Measurements from ENCODE around the gene RNF166. TPM values are rescaled to one million over a fixed set of nuclear protein-coding genes. Genes with fewer than 3 reads are reported as not detected.

Gene RNF166
- polyA plus RNA-seq, 4 donors, result 9.2 to 15.1 (median 12.1) TPM

GRCh38 chr16:88695218-88695617, 11.0 kb downstream of the RNF166 start:
- no peak for FAIRE-seq

GRCh38 chr16:88694221-88695087, 11.8 kb downstream of the RNF166 start:
- 92 to 93% (median 92%) methylated on average over 35 to 37 of the region's 37 CpGs for WGBS, 3 donors
- no peaks in the 10 kb centered on the region for H3K9me3 ChIP-seq (ENCODE audit: control insufficient read depth in 2 of 2, insufficient read depth in 1 of 2, low read depth in 1 of 2, low read length in 1 of 2)
- FAIRE-seq (no peak), DNase-seq (no peak)
- peaks cover 4 to 43% (median 7%) of the 10 kb centered on the region in 3 donors for H3K36me3 ChIP-seq (ENCODE audit: control insufficient read depth in 3 of 3, insufficient read depth in 2 of 3, low read depth in 1 of 3, low read length in 3 of 3)
- no peak overlapping the region for H3K27ac ChIP-seq (ENCODE audit: low read depth in 1 of 3, low read length in 2 of 3)
- H3K4me3 ChIP-seq (ENCODE audit: low read depth in 1 of 3, low read length in 3 of 3), result no peak overlapping the region
- H3K4me1 ChIP-seq (ENCODE audit: control insufficient read depth in 3 of 3, insufficient read depth in 2 of 3, low read depth in 1 of 3, low read length in 2 of 3), result no peaks in the 10 kb centered on the region
- peaks cover 0 to 5% (median 0%) of the 10 kb centered on the region in 3 donors for H3K27me3 ChIP-seq (ENCODE audit: control insufficient read depth in 3 of 3, insufficient read depth in 3 of 3, low read length in 3 of 3)

More at GRCh38 chr16:88695218-88695617, 11.0 kb downstream of the RNF166 start:
- no peaks in the 10 kb centered on the region for H3K9me3 ChIP-seq (ENCODE audit: control insufficient read depth in 2 of 2, insufficient read depth in 1 of 2, low read depth in 1 of 2, low read length in 1 of 2)
- no peak overlapping the region for H3K27ac ChIP-seq (ENCODE audit: low read depth in 1 of 3, low read length in 2 of 3)
- peaks cover 0 to 5% (median 0%) of the 10 kb centered on the region in 3 donors for H3K27me3 ChIP-seq (ENCODE audit: control insufficient read depth in 3 of 3, insufficient read depth in 3 of 3, low read length in 3 of 3)
- 73 to 84% (median 84%) methylated on average over 14 to 15 of the region's 15 CpGs for WGBS, 3 donors
- H3K36me3 ChIP-seq (ENCODE audit: control insufficient read depth in 3 of 3, insufficient read depth in 2 of 3, low read depth in 1 of 3, low read length in 3 of 3), result peaks cover 4 to 51% (median 7%) of the 10 kb centered on the region in 3 donors
- DNase-seq, result no peak
- no peaks in the 10 kb centered on the region for H3K4me1 ChIP-seq (ENCODE audit: control insufficient read depth in 3 of 3, insufficient read depth in 2 of 3, low read depth in 1 of 3, low read length in 2 of 3)
- H3K4me3 ChIP-seq (ENCODE audit: low read depth in 1 of 3, low read length in 3 of 3), result no peak overlapping the region

DNA sequence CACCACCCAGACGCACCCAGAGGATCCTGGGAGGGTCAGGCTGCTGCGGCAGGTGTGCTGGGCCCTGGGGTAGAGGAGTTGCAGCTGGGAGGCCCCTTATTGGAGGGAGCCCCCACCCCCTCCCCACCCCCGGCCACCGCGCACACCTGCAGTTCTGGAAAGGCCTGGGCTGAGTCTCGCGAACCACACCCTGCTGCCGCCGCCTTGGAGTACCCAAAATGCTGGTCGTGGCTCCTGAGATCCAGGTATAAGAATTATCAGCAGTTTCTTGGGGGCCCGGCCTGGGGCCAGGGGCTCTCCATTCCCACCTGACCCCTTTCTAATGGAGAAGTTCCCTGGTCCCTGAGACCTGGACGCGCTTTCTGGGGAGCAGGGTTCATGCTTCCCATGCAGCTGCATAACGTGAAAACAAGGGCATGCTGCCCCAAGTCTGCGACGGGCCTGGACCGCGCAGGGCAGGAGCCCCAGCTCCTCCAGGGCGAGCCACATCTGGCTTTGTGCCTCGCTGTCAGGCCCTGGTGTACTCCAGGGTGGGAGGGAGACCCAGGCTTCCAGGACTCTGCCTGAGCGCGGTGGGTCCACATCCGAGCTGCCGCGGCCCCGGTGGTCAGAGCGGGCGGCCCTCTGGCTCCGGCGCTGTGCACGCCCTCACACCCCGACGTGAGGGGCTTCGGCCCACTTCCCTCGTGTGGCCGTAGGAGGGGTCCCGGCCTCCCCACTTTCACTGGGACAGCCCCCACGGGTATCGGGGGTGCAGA, 12.6 kb downstream of the RNF166 start:
- Histone ChIP-seq H3K36me3 (ENCODE audit: control insufficient read depth in 3 of 3, insufficient read depth in 2 of 3, low read depth in 1 of 3, low read length in 3 of 3) (peaks cover 4 to 35% (median 7%) of the 10 kb centered on the region in 3 donors), H3K4me1 (ENCODE audit: control insufficient read depth in 3 of 3, insufficient read depth in 2 of 3, low read depth in 1 of 3, low read length in 2 of 3) (peaks cover 0 to 2% (median 0%) of the 10 kb centered on the region in 3 donors), H3K27me3 (ENCODE audit: control insufficient read depth in 3 of 3, insufficient read depth in 3 of 3, low read length in 3 of 3) (peaks cover 0 to 8% (median 0%) of the 10 kb centered on the region in 3 donors), H3K9me3 (ENCODE audit: control insufficient read depth in 2 of 2, insufficient read depth in 1 of 2, low read depth in 1 of 2, low read length in 1 of 2) (no peaks in the 10 kb centered on the region), H3K27ac (ENCODE audit: low read depth in 1 of 3, low read length in 2 of 3) (no peak overlapping the region), H3K4me3 (ENCODE audit: low read depth in 1 of 3, low read length in 3 of 3) (no peak overlapping the region)
- FAIRE-seq (no peak), DNase-seq (no peak)
- 79 to 87% (median 83%) methylated on average over 38 to 39 of the region's 39 CpGs for WGBS, 3 donors

GRCh38 chr16:88692861-88693260, 13.3 kb downstream of the RNF166 start:
- Histone ChIP-seq H3K4me3 (ENCODE audit: low read depth in 1 of 3, low read length in 3 of 3) (no peak overlapping the region), H3K36me3 (ENCODE audit: control insufficient read depth in 3 of 3, insufficient read depth in 2 of 3, low read depth in 1 of 3, low read length in 3 of 3) (peaks cover 4 to 27% (median 7%) of the 10 kb centered on the region in 3 donors), H3K27ac (ENCODE audit: low read depth in 1 of 3, low read length in 2 of 3) (peak overlapping the region in 1 of 3 donors; percentile 27), H3K4me1 (ENCODE audit: control insufficient read depth in 3 of 3, insufficient read depth in 2 of 3, low read depth in 1 of 3, low read length in 2 of 3) (peaks cover 0 to 9% (median 1%) of the 10 kb centered on the region in 3 donors), H3K27me3 (ENCODE audit: control insufficient read depth in 3 of 3, insufficient read depth in 3 of 3, low read length in 3 of 3) (peaks cover 0 to 12% (median 0%) of the 10 kb centered on the region in 3 donors), H3K9me3 (ENCODE audit: control insufficient read depth in 2 of 2, insufficient read depth in 1 of 2, low read depth in 1 of 2, low read length in 1 of 2) (no peaks in the 10 kb centered on the region)
- WGBS, 3 donors, result 73 to 85% (median 77%) methylated on average over 10 of the region's 10 CpGs
- FAIRE-seq, result no peak
- DNase-seq, result no peak

- Histone ChIP-seq H3K4me3 (ENCODE audit: low read depth in 1 of 3, low read length in 3 of 3) (no peak overlapping the region), H3K27me3 (ENCODE audit: control insufficient read depth in 3 of 3, insufficient read depth in 3 of 3, low read length in 3 of 3) (peaks cover 0 to 12% (median 0%) of the 10 kb centered on the region in 3 donors), H3K27ac (ENCODE audit: low read depth in 1 of 3, low read length in 2 of 3) (peak overlapping the region in 1 of 3 donors; percentile 7), H3K36me3 (ENCODE audit: control insufficient read depth in 3 of 3, insufficient read depth in 2 of 3, low read depth in 1 of 3, low read length in 3 of 3) (peaks cover under 1 to 19% (median 4%) of the 10 kb centered on the region in 3 donors), H3K9me3 (ENCODE audit: control insufficient read depth in 2 of 2, insufficient read depth in 1 of 2, low read depth in 1 of 2, low read length in 1 of 2) (no peaks in the 10 kb centered on the region), H3K4me1 (ENCODE audit: control insufficient read depth in 3 of 3, insufficient read depth in 2 of 3, low read depth in 1 of 3, low read length in 2 of 3) (peaks cover 0 to 17% (median 2%) of the 10 kb centered on the region in 3 donors)
- no peak for FAIRE-seq
- 25 to 61% (median 38%) methylated on average over 24 to 26 of the region's 26 CpGs for WGBS, 3 donors
- DNase-seq, result peak in 1 of 2 donors; percentile 32
Observed at GRCh38 chr16:88691924-88692560, 14.2 kb downstream of the RNF166 start.

- FAIRE-seq, result no peak
- no peak for DNase-seq
- no peak overlapping the region for H3K27ac ChIP-seq (ENCODE audit: low read depth in 1 of 3, low read length in 2 of 3)
Observed at GRCh38 chr16:88691129-88691813, 14.9 kb downstream of the RNF166 start.

GRCh38 chr16:88690341-88691128, 15.7 kb downstream of the RNF166 start:
- 82 to 83% (median 83%) methylated on average over 21 of the region's 21 CpGs for WGBS, 3 donors
- FAIRE-seq, result no peak

More at GRCh38 chr16:88691129-88691813, 14.9 kb downstream of the RNF166 start:
- H3K4me3 ChIP-seq (ENCODE audit: low read depth in 1 of 3, low read length in 3 of 3), result no peak overlapping the region
- peaks cover 0 to 12% (median 0%) of the 10 kb centered on the region in 3 donors for H3K36me3 ChIP-seq (ENCODE audit: control insufficient read depth in 3 of 3, insufficient read depth in 2 of 3, low read depth in 1 of 3, low read length in 3 of 3)
- H3K9me3 ChIP-seq (ENCODE audit: control insufficient read depth in 2 of 2, insufficient read depth in 1 of 2, low read depth in 1 of 2, low read length in 1 of 2), result no peaks in the 10 kb centered on the region
- H3K27me3 ChIP-seq (ENCODE audit: control insufficient read depth in 3 of 3, insufficient read depth in 3 of 3, low read length in 3 of 3), result peaks cover 0 to 16% (median 0%) of the 10 kb centered on the region in 3 donors
- peaks cover 2 to 23% (median 5%) of the 10 kb centered on the region in 3 donors for H3K4me1 ChIP-seq (ENCODE audit: control insufficient read depth in 3 of 3, insufficient read depth in 2 of 3, low read depth in 1 of 3, low read length in 2 of 3)
- 83 to 91% (median 89%) methylated on average over 33 of the region's 33 CpGs for WGBS, 3 donors

More at GRCh38 chr16:88690341-88691128, 15.7 kb downstream of the RNF166 start:
- Histone ChIP-seq H3K36me3 (ENCODE audit: control insufficient read depth in 3 of 3, insufficient read depth in 2 of 3, low read depth in 1 of 3, low read length in 3 of 3) (peaks cover 0 to 5% (median 0%) of the 10 kb centered on the region in 3 donors), H3K4me1 (ENCODE audit: control insufficient read depth in 3 of 3, insufficient read depth in 2 of 3, low read depth in 1 of 3, low read length in 2 of 3) (peaks cover 2 to 29% (median 5%) of the 10 kb centered on the region in 3 donors), H3K4me3 (ENCODE audit: low read depth in 1 of 3, low read length in 3 of 3) (no peak overlapping the region), H3K27ac (ENCODE audit: low read depth in 1 of 3, low read length in 2 of 3) (no peak overlapping the region), H3K27me3 (ENCODE audit: control insufficient read depth in 3 of 3, insufficient read depth in 3 of 3, low read length in 3 of 3) (peaks cover 0 to 23% (median 0%) of the 10 kb centered on the region in 3 donors), H3K9me3 (ENCODE audit: control insufficient read depth in 2 of 2, insufficient read depth in 1 of 2, low read depth in 1 of 2, low read length in 1 of 2) (no peaks in the 10 kb centered on the region)
- no peak for DNase-seq

All from small intestine (tissue), 7 donors.